Erythroblast (primary cell): Measurements from ENCODE around the gene ADGRL1.

ENCODE experiments used
- GATA1 ChIP-seq: IDR thresholded peaks from 2 replicates; pipeline ENCODE4 v1.6.1; 2011; ENCODE audit warnings: low read depth, mild to moderate bottlenecking, control low read depth, low read length, moderate library complexity
- POLR2A ChIP-seq: IDR thresholded peaks from 2 replicates; pipeline ENCODE4 v1.6.1; 2011; ENCODE audit warnings: mild to moderate bottlenecking, low read length

DNA sequence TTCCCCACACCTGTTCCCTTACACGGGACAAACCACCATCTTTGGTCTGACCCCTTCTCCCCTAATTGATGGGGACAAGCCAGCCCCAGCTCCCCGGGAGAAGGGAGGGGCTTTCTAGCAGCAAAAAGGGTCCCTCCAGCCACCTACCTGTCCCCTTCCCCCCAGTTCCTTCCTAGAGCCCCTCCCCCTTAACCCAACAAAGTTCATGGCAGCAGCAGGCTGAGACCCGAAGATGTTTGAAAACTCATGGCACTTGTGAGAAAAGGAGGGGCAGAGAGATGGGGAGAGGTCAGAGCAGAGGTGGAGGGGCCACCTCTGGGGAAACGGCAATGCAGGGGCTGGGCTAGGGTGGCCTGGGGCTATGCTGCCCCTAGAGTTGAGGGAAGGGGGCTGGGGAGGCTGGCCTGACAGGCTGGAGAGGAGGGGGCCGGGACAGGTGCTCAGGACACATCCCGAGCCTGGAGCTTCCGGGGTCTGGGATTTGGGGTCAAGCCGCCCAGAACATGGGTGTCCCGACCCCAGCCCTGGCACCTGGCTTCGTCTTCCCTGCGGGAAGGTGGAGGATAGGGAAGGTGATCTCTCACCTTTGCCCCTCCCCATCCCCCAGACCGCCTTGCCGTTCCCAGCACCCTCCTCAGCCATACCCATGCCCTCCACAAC, 57.1 kb downstream of the ADGRL1 start:
- TF ChIP-seq POLR2A (no peak), GATA1 (no peak)
